ENCODE data around the gene C12orf76. TPM values are rescaled to one million over a fixed set of nuclear protein-coding genes. Genes with fewer than 3 reads are reported as not detected.
A peak's percentile ranks its signal among the peaks of the same experiment; 100 is the strongest.

C12orf76 gene
- total and polyA plus RNA-seq, 7 donors = 3.0 to 20.1 (median 11.3) TPM

DNA sequence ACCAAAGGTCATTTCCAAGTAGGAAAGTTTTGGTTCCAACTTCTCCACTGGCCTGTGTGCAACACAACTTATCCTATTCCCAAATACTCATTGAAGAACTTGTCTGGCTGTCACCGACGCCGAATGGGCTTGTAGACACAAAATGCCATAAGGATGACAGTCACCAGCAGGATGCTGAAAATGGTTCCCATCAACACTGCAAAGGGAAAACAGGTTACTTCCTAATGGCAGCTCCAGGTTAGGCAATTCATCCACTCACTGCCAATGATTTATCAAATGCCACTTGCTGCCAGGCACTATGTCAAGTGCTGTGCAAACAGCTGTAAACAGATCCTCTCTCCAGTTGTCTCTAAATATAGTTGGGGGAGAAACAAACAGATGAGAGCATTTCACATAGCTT lies 6.1 kb downstream of the C12orf76 start:
- no peak for DNase-seq
- intact Hi-C loops (cut with DNase I) = no loop called here
- Histone ChIP-seq H3K27me3 (no peaks in the 10 kb centered on the region), H3K4me1 (peaks cover 0 to 34% (median 26%) of the 10 kb centered on the region in 4 donors), H3K9me3 (no peaks in the 10 kb centered on the region), H3K4me3 (no peak overlapping the region), H3K27ac (peak overlapping the region in 1 of 4 donors; percentile 81), H3K36me3 (peaks cover 0 to 25% (median 9%) of the 10 kb centered on the region in 4 donors)
- TF ChIP-seq, protein P1, sequence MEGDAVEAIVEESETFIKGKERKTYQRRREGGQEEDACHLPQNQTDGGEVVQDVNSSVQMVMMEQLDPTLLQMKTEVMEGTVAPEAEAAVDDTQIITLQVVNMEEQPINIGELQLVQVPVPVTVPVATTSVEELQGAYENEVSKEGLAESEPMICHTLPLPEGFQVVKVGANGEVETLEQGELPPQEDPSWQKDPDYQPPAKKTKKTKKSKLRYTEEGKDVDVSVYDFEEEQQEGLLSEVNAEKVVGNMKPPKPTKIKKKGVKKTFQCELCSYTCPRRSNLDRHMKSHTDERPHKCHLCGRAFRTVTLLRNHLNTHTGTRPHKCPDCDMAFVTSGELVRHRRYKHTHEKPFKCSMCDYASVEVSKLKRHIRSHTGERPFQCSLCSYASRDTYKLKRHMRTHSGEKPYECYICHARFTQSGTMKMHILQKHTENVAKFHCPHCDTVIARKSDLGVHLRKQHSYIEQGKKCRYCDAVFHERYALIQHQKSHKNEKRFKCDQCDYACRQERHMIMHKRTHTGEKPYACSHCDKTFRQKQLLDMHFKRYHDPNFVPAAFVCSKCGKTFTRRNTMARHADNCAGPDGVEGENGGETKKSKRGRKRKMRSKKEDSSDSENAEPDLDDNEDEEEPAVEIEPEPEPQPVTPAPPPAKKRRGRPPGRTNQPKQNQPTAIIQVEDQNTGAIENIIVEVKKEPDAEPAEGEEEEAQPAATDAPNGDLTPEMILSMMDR (IDR thresholded peaks at IDR 0.05) = no peak
- no peak for TF ChIP-seq POLR2A (IDR thresholded peaks at IDR 0.05)
- no peak for TF ChIP-seq POLR2AphosphoS5 (IDR thresholded peaks at IDR 0.05)
- TF ChIP-seq EP300 (IDR thresholded peaks at IDR 0.05) = no peak
- WGBS, 2 donors = 95 to 97% methylated on average over 3 of the region's 3 CpGs

DNA sequence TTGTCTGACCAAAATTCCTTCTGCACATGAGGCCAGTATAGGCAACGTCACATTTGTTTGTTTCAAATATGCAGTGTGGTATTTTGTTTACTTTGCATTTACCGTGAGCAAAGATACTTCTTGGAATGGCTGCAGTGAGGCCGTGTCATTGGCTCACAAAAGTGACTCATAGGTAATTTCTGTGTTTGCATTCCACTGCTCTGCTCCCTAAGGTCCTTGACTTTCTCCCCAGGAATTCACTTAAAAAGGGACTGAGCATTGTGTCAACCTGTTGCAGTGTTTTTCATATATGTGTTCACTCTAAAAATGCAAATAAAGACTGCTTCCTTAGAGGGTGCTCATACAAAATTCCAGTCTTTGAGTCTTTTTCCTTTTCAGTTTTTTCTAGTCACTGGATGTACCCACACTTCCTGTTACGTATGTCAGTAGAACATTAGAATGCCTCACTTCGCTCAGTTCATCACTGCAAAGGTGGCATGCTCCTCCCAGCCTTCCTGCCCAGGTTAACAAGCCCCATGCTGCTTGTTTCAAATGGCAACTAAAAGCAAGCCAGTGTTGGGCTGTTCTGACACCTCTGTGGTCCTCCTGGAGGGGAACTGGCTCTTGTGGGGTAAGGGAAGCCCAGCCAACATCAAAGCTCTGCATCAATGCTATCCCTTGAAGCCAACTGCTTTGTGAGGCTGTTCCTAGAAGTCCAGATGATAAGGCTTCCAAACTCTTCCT lies 9.1 kb downstream of the C12orf76 start:
- no peaks in the 10 kb centered on the region for H3K9me3 ChIP-seq
- DNase-seq = no peak
- TF ChIP-seq EP300 (IDR thresholded peaks at IDR 0.05) = no peak
- TF ChIP-seq, protein P1 (IDR thresholded peaks at IDR 0.05) = no peak
- TF ChIP-seq POLR2AphosphoS5 (IDR thresholded peaks at IDR 0.05) = no peak
- no peak for TF ChIP-seq POLR2A (IDR thresholded peaks at IDR 0.05)
- peaks cover 0 to 28% (median 18%) of the 10 kb centered on the region in 4 donors for H3K4me1 ChIP-seq
- WGBS, 2 donors = 12 to 53% methylated on average over 5 of the region's 5 CpGs
- peak overlapping the region; percentile 37 to 81 (median 61) for H3K27ac ChIP-seq
- H3K27me3 ChIP-seq = no peaks in the 10 kb centered on the region
- H3K36me3 ChIP-seq = peaks cover 0 to 50% (median 19%) of the 10 kb centered on the region in 4 donors
- H3K4me3 ChIP-seq = no peak overlapping the region
- intact Hi-C loops (cut with DNase I) = no loop called here

DNA sequence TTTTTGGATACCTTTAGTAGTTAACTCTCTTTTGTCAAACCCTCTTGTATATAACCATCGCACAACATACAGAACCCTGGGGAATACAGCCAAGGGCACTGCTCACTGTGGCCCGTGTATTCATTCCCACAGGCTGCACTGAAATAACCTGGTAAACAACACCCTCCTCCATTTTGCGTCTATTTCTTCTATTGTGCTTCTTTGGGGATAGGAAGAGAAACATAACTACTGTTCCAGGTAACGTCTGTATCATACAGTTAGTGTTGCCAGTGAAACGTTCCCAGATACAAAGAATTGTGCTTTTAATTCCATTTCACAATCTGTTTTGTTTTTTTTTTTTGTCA lies 9.6 kb downstream of the C12orf76 start:
- no peak overlapping the region for H3K4me3 ChIP-seq
- peaks cover 0 to 55% (median 21%) of the 10 kb centered on the region in 4 donors for H3K36me3 ChIP-seq
- no peak for DNase-seq
- intact Hi-C loops (cut with DNase I) = no loop called here
- TF ChIP-seq POLR2A (IDR thresholded peaks at IDR 0.05) (no peak), POLR2AphosphoS5 (IDR thresholded peaks at IDR 0.05) (no peak), EP300 (IDR thresholded peaks at IDR 0.05) (no peak)
- TF ChIP-seq, protein P1 (IDR thresholded peaks at IDR 0.05) = no peak
- 29 to 64% methylated on average over 5 of the region's 5 CpGs for WGBS, 2 donors
- peak overlapping the region; percentile 37 to 81 (median 61) for H3K27ac ChIP-seq
- H3K4me1 ChIP-seq = peaks cover 0 to 25% (median 18%) of the 10 kb centered on the region in 4 donors
- H3K27me3 ChIP-seq = no peaks in the 10 kb centered on the region
- H3K9me3 ChIP-seq = no peaks in the 10 kb centered on the region

DNA sequence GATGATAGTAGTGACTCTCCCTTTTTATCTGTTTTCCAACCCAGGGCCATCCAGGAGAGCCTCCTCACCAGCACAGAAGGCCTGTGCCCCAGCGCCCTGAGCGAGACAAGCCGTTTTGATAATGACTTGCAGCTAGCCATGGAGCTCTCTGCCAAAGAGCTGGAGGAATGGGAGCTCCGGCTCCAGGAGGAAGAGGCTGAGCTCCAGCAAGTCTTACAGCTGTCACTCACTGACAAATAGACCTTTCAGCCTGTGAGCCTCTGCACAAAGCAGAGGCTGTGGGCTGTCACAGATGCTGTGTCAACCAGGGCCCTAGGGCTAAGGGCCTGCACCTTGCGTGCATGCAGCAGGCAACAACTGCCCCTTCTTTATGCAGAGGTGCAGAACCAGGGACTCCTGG lies 11.0 kb downstream of the C12orf76 start:
- no peak for DNase-seq
- no peak overlapping the region for H3K4me3 ChIP-seq
- peaks cover 0 to 15% (median 14%) of the 10 kb centered on the region in 4 donors for H3K4me1 ChIP-seq
- peaks cover 0 to 65% (median 23%) of the 10 kb centered on the region in 4 donors for H3K36me3 ChIP-seq
- intact Hi-C loops (cut with DNase I) = no loop called here
- WGBS, 2 donors = 93 to 95% methylated on average over 5 of the region's 5 CpGs
- no peaks in the 10 kb centered on the region for H3K9me3 ChIP-seq
- no peak overlapping the region for H3K27ac ChIP-seq
- no peaks in the 10 kb centered on the region for H3K27me3 ChIP-seq
- TF ChIP-seq POLR2AphosphoS5 (IDR thresholded peaks at IDR 0.05) (no peak), POLR2A (IDR thresholded peaks at IDR 0.05) (no peak), EP300 (IDR thresholded peaks at IDR 0.05) (no peak)
- TF ChIP-seq, protein P1 (IDR thresholded peaks at IDR 0.05) = no peak

Data from sigmoid colon (tissue), 7 donors.